ENCODE data around the gene C1orf116.

The C1orf116 gene

GRCh38 chr1:207050480-207051190 is 18.1 kb upstream of the C1orf116 start (continued):
- no peak for TF ChIP-seq ZNF274 (IDR thresholded peaks at IDR 0.05; ENCODE audit: low read length)
- TF ChIP-seq ZNF274 (tag by site-specific recombination; IDR thresholded peaks at IDR 0.05; ENCODE audit: borderline replicate concordance): no peak
- no peak for TF ChIP-seq ZNF514 (tag by site-specific recombination; IDR thresholded peaks at IDR 0.05)
- TF ChIP-seq ZNF2 (tag by site-specific recombination; IDR thresholded peaks at IDR 0.05): no peak
- TF ChIP-seq ZBTB7A (tag by site-specific recombination; IDR thresholded peaks at IDR 0.05; ENCODE audit: low read depth): no peak; the same call in 1 of the 2 replicates
- no peak for TF ChIP-seq KLF9 (tag by site-specific recombination; IDR thresholded peaks at IDR 0.05; ENCODE audit: low read depth)
- no peak for TF ChIP-seq ZNF157 (tag by site-specific recombination; IDR thresholded peaks at IDR 0.05)
- peak; percentile 23 for TF ChIP-seq KLF8 (tag by site-specific recombination; IDR thresholded peaks at IDR 0.05)
- TF ChIP-seq ZNF23 (tag by site-specific recombination; IDR thresholded peaks at IDR 0.05; ENCODE audit: borderline replicate concordance): no peak
- no peak for TF ChIP-seq ZNF768 (tag by site-specific recombination; IDR thresholded peaks at IDR 0.05)
- no peak for TF ChIP-seq ZNF404 (tag by site-specific recombination; IDR thresholded peaks at IDR 0.05)
- TF ChIP-seq ATF2 (tag by site-specific recombination; IDR thresholded peaks at IDR 0.05; ENCODE audit: low read depth): no peak
- TF ChIP-seq ZNF324 (tag by site-specific recombination; IDR thresholded peaks at IDR 0.05): no peak; the same call in 1 of the 2 replicates
- TF ChIP-seq, protein P1, sequence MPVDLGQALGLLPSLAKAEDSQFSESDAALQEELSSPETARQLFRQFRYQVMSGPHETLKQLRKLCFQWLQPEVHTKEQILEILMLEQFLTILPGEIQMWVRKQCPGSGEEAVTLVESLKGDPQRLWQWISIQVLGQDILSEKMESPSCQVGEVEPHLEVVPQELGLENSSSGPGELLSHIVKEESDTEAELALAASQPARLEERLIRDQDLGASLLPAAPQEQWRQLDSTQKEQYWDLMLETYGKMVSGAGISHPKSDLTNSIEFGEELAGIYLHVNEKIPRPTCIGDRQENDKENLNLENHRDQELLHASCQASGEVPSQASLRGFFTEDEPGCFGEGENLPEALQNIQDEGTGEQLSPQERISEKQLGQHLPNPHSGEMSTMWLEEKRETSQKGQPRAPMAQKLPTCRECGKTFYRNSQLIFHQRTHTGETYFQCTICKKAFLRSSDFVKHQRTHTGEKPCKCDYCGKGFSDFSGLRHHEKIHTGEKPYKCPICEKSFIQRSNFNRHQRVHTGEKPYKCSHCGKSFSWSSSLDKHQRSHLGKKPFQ (tag by site-specific recombination; IDR thresholded peaks at IDR 0.05): no peak
- TF ChIP-seq GLIS2 (tag by site-specific recombination; IDR thresholded peaks at IDR 0.05): peak; percentile 81
- TF ChIP-seq ZNF664 (tag by site-specific recombination; IDR thresholded peaks at IDR 0.05): no peak
- peak; percentile 52; the same call in 1 of the 2 replicates for TF ChIP-seq ZIC2 (tag by site-specific recombination; IDR thresholded peaks at IDR 0.05)
- peak; percentile 24; the same call in 1 of the 2 replicates for TF ChIP-seq SP7 (tag by site-specific recombination; IDR thresholded peaks at IDR 0.05)
- TF ChIP-seq ZBTB1 (tag by site-specific recombination; IDR thresholded peaks at IDR 0.05): no peak
- TF ChIP-seq ZNF155 (tag by site-specific recombination; IDR thresholded peaks at IDR 0.05): no peak
- no peak for TF ChIP-seq ZNF223 (tag by site-specific recombination; IDR thresholded peaks at IDR 0.05)
- no peak for TF ChIP-seq RBAK (tag by site-specific recombination; IDR thresholded peaks at IDR 0.05)
- no peak for TF ChIP-seq ZNF747 (tag by site-specific recombination; IDR thresholded peaks at IDR 0.05)
- no peak for TF ChIP-seq ZNF175 (tag by site-specific recombination; IDR thresholded peaks at IDR 0.05)
- TF ChIP-seq, protein P2, sequence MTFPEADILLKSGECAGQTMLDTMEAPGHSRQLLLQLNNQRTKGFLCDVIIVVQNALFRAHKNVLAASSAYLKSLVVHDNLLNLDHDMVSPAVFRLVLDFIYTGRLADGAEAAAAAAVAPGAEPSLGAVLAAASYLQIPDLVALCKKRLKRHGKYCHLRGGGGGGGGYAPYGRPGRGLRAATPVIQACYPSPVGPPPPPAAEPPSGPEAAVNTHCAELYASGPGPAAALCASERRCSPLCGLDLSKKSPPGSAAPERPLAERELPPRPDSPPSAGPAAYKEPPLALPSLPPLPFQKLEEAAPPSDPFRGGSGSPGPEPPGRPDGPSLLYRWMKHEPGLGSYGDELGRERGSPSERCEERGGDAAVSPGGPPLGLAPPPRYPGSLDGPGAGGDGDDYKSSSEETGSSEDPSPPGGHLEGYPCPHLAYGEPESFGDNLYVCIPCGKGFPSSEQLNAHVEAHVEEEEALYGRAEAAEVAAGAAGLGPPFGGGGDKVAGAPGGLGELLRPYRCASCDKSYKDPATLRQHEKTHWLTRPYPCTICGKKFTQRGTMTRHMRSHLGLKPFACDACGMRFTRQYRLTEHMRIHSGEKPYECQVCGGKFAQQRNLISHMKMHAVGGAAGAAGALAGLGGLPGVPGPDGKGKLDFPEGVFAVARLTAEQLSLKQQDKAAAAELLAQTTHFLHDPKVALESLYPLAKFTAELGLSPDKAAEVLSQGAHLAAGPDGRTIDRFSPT (tag by site-specific recombination; IDR thresholded peaks at IDR 0.05): no peak
- no peak for TF ChIP-seq ZNF521 (tag by site-specific recombination; IDR thresholded peaks at IDR 0.05)
- TF ChIP-seq SALL2 (tag by site-specific recombination; IDR thresholded peaks at IDR 0.05; ENCODE audit: borderline replicate concordance): no peak
- no peak for TF ChIP-seq ZNF621 (tag by site-specific recombination; IDR thresholded peaks at IDR 0.05)
- no peak for TF ChIP-seq ZNF549 (tag by site-specific recombination; IDR thresholded peaks at IDR 0.05)
- TF ChIP-seq, protein P3, sequence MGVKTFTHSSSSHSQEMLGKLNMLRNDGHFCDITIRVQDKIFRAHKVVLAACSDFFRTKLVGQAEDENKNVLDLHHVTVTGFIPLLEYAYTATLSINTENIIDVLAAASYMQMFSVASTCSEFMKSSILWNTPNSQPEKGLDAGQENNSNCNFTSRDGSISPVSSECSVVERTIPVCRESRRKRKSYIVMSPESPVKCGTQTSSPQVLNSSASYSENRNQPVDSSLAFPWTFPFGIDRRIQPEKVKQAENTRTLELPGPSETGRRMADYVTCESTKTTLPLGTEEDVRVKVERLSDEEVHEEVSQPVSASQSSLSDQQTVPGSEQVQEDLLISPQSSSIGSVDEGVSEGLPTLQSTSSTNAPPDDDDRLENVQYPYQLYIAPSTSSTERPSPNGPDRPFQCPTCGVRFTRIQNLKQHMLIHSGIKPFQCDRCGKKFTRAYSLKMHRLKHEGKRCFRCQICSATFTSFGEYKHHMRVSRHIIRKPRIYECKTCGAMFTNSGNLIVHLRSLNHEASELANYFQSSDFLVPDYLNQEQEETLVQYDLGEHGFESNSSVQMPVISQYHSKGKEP (tag by site-specific recombination; IDR thresholded peaks at IDR 0.05): no peak
- no peak for TF ChIP-seq ZNF391 (tag by site-specific recombination; IDR thresholded peaks at IDR 0.05; ENCODE audit: borderline replicate concordance, low read depth)
- TF ChIP-seq ZNF843 (tag by site-specific recombination; IDR thresholded peaks at IDR 0.05): no peak
- 0 out of 2 replicates have a peak, but pooled peaks have one; percentile 12 for TF ChIP-seq ZSCAN30 (tag by site-specific recombination; IDR thresholded peaks at IDR 0.05)
- no peak for TF ChIP-seq ZNF24 (tag by site-specific recombination; IDR thresholded peaks at IDR 0.05)
- TF ChIP-seq ZNF174 (tag by site-specific recombination; IDR thresholded peaks at IDR 0.05): no peak
- TF ChIP-seq ZNF501 (tag by site-specific recombination; IDR thresholded peaks at IDR 0.05): peak; percentile 78
- TF ChIP-seq ZNF214 (tag by site-specific recombination; IDR thresholded peaks at IDR 0.05; ENCODE audit: borderline replicate concordance): no peak

All from HEK293 (cell line).